ENCODE data around the gene ALDH3B2. TPM values are rescaled to one million over a fixed set of nuclear protein-coding genes. Genes with fewer than 3 reads are reported as not detected.

Gene ALDH3B2
- total and polyA plus RNA-seq, 2 experiments from 2014 or later = 1.6 to 2.5 TPM

DNA sequence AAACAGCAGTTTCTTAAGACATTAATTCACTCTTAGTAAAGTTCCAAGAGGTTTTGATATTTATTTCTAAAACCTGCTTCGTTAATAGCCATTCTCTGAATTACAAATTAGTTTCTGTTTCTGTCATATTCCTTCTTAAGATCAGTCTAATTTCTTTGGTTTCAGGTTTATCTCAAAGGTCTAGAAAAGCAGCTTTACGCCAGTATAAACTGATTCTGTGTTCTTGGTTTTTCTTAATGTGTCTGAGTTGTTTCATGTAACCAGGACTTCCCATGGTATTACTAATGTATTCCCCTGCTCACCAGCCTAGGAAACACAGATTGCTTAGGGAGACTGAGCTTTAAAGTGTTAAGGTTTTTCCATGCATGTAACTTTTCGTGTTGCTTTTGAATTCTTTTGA, 17.1 kb downstream of the ALDH3B2 start:
- 55% methylated on average over 3 of the region's 3 CpGs for WGBS (ENCODE audit: low lambda C conversion rate, missing lambda C conversion rate)
- Histone ChIP-seq H3K4me1 (ENCODE audit: insufficient read depth) (no peaks in the 10 kb centered on the region), H4K20me1 (ENCODE audit: insufficient read depth, poor library complexity, severe bottlenecking) (no peaks in the 10 kb centered on the region), H3K9me2 (replicated peaks; ENCODE audit: insufficient read depth) (no peaks in the 10 kb centered on the region), H3K27me3 (no peaks in the 10 kb centered on the region), H3K79me2 (no peaks in the 10 kb centered on the region), H2AFZ (no peak overlapping the region), H3K4me3 (no peak overlapping the region), H3K4me2 (no peak overlapping the region), H3K36me3 (replicated peaks; ENCODE audit: insufficient read depth, low read depth) (no peaks in the 10 kb centered on the region), H3K27ac (no peak overlapping the region), H3K9me3 (ENCODE audit: low read depth) (no peaks in the 10 kb centered on the region)
- no peak for TF ChIP-seq EZH2phosphoT487 (IDR thresholded peaks at IDR 0.05; ENCODE audit: low read depth, severe bottlenecking, unreplicated experiment)
- TF ChIP-seq, protein P1, sequence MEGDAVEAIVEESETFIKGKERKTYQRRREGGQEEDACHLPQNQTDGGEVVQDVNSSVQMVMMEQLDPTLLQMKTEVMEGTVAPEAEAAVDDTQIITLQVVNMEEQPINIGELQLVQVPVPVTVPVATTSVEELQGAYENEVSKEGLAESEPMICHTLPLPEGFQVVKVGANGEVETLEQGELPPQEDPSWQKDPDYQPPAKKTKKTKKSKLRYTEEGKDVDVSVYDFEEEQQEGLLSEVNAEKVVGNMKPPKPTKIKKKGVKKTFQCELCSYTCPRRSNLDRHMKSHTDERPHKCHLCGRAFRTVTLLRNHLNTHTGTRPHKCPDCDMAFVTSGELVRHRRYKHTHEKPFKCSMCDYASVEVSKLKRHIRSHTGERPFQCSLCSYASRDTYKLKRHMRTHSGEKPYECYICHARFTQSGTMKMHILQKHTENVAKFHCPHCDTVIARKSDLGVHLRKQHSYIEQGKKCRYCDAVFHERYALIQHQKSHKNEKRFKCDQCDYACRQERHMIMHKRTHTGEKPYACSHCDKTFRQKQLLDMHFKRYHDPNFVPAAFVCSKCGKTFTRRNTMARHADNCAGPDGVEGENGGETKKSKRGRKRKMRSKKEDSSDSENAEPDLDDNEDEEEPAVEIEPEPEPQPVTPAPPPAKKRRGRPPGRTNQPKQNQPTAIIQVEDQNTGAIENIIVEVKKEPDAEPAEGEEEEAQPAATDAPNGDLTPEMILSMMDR (IDR thresholded peaks at IDR 0.05; ENCODE audit: poor library complexity) = no peak
- TF ChIP-seq EZH2 (IDR thresholded peaks at IDR 0.05; ENCODE audit: borderline replicate concordance) = no peak
- DNase-seq (ENCODE audit: low spot score) = no peak

DNA sequence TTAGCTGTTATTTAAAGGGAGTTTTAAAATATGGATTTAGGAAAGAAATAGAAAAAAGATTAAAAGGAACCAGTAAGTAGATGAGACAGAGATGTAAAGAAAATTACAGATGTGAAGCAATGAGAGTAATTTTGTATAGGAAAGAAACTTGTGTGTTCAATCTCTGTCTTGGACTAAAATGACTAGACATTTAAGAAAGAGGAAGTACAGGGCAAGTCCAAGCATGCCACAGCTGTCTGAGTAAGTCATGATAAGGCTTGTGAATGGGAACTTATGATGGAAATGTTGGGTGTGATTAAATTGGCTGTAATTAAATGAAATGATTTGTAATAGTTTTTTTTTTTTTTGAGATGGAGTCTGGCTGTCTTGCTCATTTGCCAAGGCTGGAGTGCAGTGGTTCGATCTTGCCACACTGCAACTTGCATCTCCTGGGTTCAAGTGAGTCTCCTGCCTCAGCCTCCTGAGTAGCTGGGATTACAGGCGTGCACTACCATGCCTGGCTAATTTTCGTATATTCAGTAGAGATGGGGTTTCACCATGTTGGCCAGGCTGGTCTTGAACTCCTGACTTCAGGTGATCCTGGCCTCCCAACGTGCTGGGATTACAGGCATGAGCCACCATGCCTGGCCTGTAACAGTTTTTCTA, 18.0 kb downstream of the ALDH3B2 start:
- Histone ChIP-seq H3K27me3 (no peaks in the 10 kb centered on the region), H3K4me1 (ENCODE audit: insufficient read depth) (no peaks in the 10 kb centered on the region), H3K9me2 (replicated peaks; ENCODE audit: insufficient read depth) (no peaks in the 10 kb centered on the region), H3K36me3 (replicated peaks; ENCODE audit: insufficient read depth, low read depth) (no peaks in the 10 kb centered on the region), H4K20me1 (ENCODE audit: insufficient read depth, poor library complexity, severe bottlenecking) (no peaks in the 10 kb centered on the region), H3K4me2 (no peak overlapping the region), H3K4me3 (no peak overlapping the region), H2AFZ (no peak overlapping the region), H3K27ac (no peak overlapping the region), H3K9me3 (ENCODE audit: low read depth) (no peaks in the 10 kb centered on the region), H3K79me2 (no peaks in the 10 kb centered on the region)
- 89% methylated on average over 4 of the region's 4 CpGs for WGBS (ENCODE audit: low lambda C conversion rate, missing lambda C conversion rate)
- TF ChIP-seq, protein P1 (IDR thresholded peaks at IDR 0.05; ENCODE audit: poor library complexity) = no peak
- no peak for TF ChIP-seq EZH2 (IDR thresholded peaks at IDR 0.05; ENCODE audit: borderline replicate concordance)
- no peak for TF ChIP-seq EZH2phosphoT487 (IDR thresholded peaks at IDR 0.05; ENCODE audit: low read depth, severe bottlenecking, unreplicated experiment)
- no peak for DNase-seq (ENCODE audit: low spot score)

DNA sequence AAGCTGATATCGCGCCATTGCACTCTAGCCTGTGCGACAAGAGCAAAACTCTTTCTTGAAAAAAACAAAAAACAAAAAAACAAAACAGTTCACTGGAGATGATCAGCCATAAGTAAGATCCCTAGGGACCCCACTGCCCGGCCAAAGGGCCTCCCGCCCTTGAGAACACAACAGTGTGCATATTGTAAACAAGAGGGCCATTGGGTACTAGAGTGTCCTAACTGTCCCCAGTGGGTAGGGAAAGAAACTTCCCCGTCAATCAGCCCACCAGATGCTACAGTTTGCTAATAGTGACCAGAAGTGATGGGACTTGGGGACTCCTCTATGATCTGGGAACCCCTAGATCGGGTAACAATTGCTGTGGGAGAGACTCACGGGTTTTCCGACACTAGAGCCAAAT, 20.2 kb downstream of the ALDH3B2 start:
- no peak for DNase-seq (ENCODE audit: low spot score)
- Histone ChIP-seq H3K9me2 (replicated peaks; ENCODE audit: insufficient read depth) (no peaks in the 10 kb centered on the region), H4K20me1 (ENCODE audit: insufficient read depth, poor library complexity, severe bottlenecking) (no peaks in the 10 kb centered on the region), H3K9me3 (ENCODE audit: low read depth) (no peaks in the 10 kb centered on the region), H3K36me3 (replicated peaks; ENCODE audit: insufficient read depth, low read depth) (no peaks in the 10 kb centered on the region), H3K27ac (no peak overlapping the region), H3K4me3 (no peak overlapping the region), H3K79me2 (no peaks in the 10 kb centered on the region), H3K4me1 (ENCODE audit: insufficient read depth) (no peaks in the 10 kb centered on the region), H3K27me3 (no peaks in the 10 kb centered on the region), H3K4me2 (no peak overlapping the region), H2AFZ (no peak overlapping the region)
- TF ChIP-seq EZH2phosphoT487 (IDR thresholded peaks at IDR 0.05; ENCODE audit: low read depth, severe bottlenecking, unreplicated experiment) (no peak), EZH2 (IDR thresholded peaks at IDR 0.05; ENCODE audit: borderline replicate concordance) (no peak)
- TF ChIP-seq, protein P1 (IDR thresholded peaks at IDR 0.05; ENCODE audit: poor library complexity) = no peak
- 83% methylated on average over 9 of the region's 9 CpGs for WGBS (ENCODE audit: low lambda C conversion rate, missing lambda C conversion rate)
